ENCODE data around the gene TMTC3. TPM values are rescaled to one million over a fixed set of nuclear protein-coding genes. Genes with fewer than 3 reads are reported as not detected.

The TMTC3 gene
- total RNA-seq, 1 experiment from 2014 or later: 31.8 TPM

DNA sequence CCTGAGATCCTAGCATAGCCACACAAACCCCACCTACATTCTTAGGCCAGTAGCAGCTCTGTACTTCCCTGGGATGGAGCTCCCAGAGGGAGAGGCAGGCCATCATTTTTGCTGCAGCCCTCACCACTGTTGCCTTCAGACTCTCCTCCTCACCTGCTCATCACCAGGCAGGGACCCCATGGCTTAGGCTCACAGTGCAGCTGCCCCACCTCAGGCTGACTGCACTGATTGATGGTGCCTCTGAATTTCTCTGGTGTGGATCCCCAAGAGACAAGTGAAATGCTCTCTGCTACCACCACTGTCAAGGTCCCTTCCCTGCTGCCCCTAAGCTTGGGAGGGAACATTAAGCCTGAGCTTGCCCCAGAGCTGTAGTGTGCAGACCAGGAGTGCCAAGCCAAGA is 76.2 kb downstream of the TMTC3 start:
- Mint-ChIP-seq H3K4me1 (ENCODE audit: low read depth, unreplicated experiment) (no peaks in the 10 kb centered on the region), H3K36me3 (ENCODE audit: insufficient read depth, unreplicated experiment) (no peaks in the 10 kb centered on the region), H3K27ac (ENCODE audit: unreplicated experiment) (no peak overlapping the region), H3K27me3 (ENCODE audit: insufficient read depth, unreplicated experiment) (no peaks in the 10 kb centered on the region), H3K9me3 (ENCODE audit: unreplicated experiment) (peaks cover 33% of the 10 kb centered on the region), H3K4me3 (ENCODE audit: unreplicated experiment) (no peak overlapping the region)
- no peak for DNase-seq
- H3K9me3 ChIP-seq: peaks cover 17% of the 10 kb centered on the region
- CTCF ChIA-PET: no interaction called here
- TF ChIP-seq, protein P1, sequence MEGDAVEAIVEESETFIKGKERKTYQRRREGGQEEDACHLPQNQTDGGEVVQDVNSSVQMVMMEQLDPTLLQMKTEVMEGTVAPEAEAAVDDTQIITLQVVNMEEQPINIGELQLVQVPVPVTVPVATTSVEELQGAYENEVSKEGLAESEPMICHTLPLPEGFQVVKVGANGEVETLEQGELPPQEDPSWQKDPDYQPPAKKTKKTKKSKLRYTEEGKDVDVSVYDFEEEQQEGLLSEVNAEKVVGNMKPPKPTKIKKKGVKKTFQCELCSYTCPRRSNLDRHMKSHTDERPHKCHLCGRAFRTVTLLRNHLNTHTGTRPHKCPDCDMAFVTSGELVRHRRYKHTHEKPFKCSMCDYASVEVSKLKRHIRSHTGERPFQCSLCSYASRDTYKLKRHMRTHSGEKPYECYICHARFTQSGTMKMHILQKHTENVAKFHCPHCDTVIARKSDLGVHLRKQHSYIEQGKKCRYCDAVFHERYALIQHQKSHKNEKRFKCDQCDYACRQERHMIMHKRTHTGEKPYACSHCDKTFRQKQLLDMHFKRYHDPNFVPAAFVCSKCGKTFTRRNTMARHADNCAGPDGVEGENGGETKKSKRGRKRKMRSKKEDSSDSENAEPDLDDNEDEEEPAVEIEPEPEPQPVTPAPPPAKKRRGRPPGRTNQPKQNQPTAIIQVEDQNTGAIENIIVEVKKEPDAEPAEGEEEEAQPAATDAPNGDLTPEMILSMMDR (IDR thresholded peaks at IDR 0.05; ENCODE audit: insufficient read depth in 1 of 2, low read depth in 1 of 2, low read length in 1 of 2, severe bottlenecking in 1 of 2, unreplicated experiment in 1 of 2): no peak
- intact Hi-C loops (cut with micrococcal nuclease; ENCODE audit: unreplicated experiment): no loop called here
- no peaks in the 10 kb centered on the region for H3K27me3 ChIP-seq (replicated peaks; ENCODE audit: control insufficient read depth, insufficient read depth, low read length)
- no peak overlapping the region for H3K4me3 ChIP-seq (ENCODE audit: low read depth, low read length)
- H3K4me1 ChIP-seq: no peaks in the 10 kb centered on the region
- POLR2A ChIA-PET: no interaction called here
- no peaks in the 10 kb centered on the region for H3K36me3 ChIP-seq (ENCODE audit: control insufficient read depth, insufficient read depth, low read length)
- no TSS peak for BruUV-seq (replicated peaks)

DNA sequence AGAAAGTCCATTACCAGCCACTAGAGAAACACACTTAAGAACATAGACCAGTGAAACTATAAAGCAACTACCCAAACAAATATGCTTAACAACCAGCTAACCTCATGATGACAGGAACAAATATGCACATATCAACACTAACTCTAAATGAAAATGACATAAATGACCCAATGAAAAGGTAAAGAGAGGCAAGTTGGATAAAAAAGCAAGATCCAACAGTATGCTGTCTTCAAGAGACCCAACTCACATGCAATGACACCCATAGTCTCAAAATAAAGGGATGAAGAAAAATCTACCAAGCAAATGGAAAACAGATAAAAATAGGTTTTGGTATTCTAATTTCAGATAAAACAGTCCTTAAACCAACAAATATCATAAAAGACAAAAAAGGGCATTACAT is 77.8 kb downstream of the TMTC3 start:
- intact Hi-C loops (cut with micrococcal nuclease; ENCODE audit: unreplicated experiment): no loop called here
- H3K27ac Mint-ChIP-seq (ENCODE audit: unreplicated experiment): no peak overlapping the region
- CTCF ChIA-PET: no interaction called here
- peaks cover 20% of the 10 kb centered on the region for H3K9me3 ChIP-seq
- H3K27me3 ChIP-seq (replicated peaks; ENCODE audit: control insufficient read depth, insufficient read depth, low read length): no peaks in the 10 kb centered on the region
- TF ChIP-seq, protein P1 (IDR thresholded peaks at IDR 0.05; ENCODE audit: insufficient read depth in 1 of 2, low read depth in 1 of 2, low read length in 1 of 2, severe bottlenecking in 1 of 2, unreplicated experiment in 1 of 2): no peak
- POLR2A ChIA-PET: no interaction called here
- H3K36me3 Mint-ChIP-seq (ENCODE audit: insufficient read depth, unreplicated experiment): no peaks in the 10 kb centered on the region
- peaks cover 17% of the 10 kb centered on the region for H3K9me3 Mint-ChIP-seq (ENCODE audit: unreplicated experiment)
- no TSS peak for BruUV-seq (replicated peaks)
- no peaks in the 10 kb centered on the region for H3K36me3 ChIP-seq (ENCODE audit: control insufficient read depth, insufficient read depth, low read length)
- DNase-seq: no peak
- H3K4me3 ChIP-seq (ENCODE audit: low read depth, low read length): no peak overlapping the region
- H3K27me3 Mint-ChIP-seq (ENCODE audit: insufficient read depth, unreplicated experiment): no peaks in the 10 kb centered on the region
- no peak overlapping the region for H3K4me3 Mint-ChIP-seq (ENCODE audit: unreplicated experiment)
- no peaks in the 10 kb centered on the region for H3K4me1 ChIP-seq
- H3K4me1 Mint-ChIP-seq (ENCODE audit: low read depth, unreplicated experiment): no peaks in the 10 kb centered on the region

- peaks cover 20% of the 10 kb centered on the region for H3K9me3 ChIP-seq
- Mint-ChIP-seq H3K9me3 (ENCODE audit: unreplicated experiment) (peaks cover 15% of the 10 kb centered on the region), H3K36me3 (ENCODE audit: insufficient read depth, unreplicated experiment) (no peaks in the 10 kb centered on the region), H3K4me1 (ENCODE audit: low read depth, unreplicated experiment) (no peaks in the 10 kb centered on the region), H3K27me3 (ENCODE audit: insufficient read depth, unreplicated experiment) (no peaks in the 10 kb centered on the region), H3K4me3 (ENCODE audit: unreplicated experiment) (no peak overlapping the region), H3K27ac (ENCODE audit: unreplicated experiment) (no peak overlapping the region)
- no peak overlapping the region for H3K4me3 ChIP-seq (ENCODE audit: low read depth, low read length)
- TF ChIP-seq, protein P1 (IDR thresholded peaks at IDR 0.05; ENCODE audit: insufficient read depth in 1 of 2, low read depth in 1 of 2, low read length in 1 of 2, severe bottlenecking in 1 of 2, unreplicated experiment in 1 of 2): no peak
- ChIA-PET POLR2A (no interaction called here), CTCF (no interaction called here)
- no peaks in the 10 kb centered on the region for H3K27me3 ChIP-seq (replicated peaks; ENCODE audit: control insufficient read depth, insufficient read depth, low read length)
- BruUV-seq (replicated peaks): no TSS peak
- intact Hi-C loops (cut with micrococcal nuclease; ENCODE audit: unreplicated experiment): no loop called here
- DNase-seq: no peak
- H3K4me1 ChIP-seq: no peaks in the 10 kb centered on the region
- H3K36me3 ChIP-seq (ENCODE audit: control insufficient read depth, insufficient read depth, low read length): no peaks in the 10 kb centered on the region
Observed at GRCh38 chr12:88223519-88223918, 81.4 kb downstream of the TMTC3 start.
